ENCODE results near the gene RBM8A.

Gene RBM8A

GRCh38 chr1:145871994-145872924 is 55.0 kb downstream of the RBM8A start:
- Histone ChIP-seq H3K9me3 (no peaks in the 10 kb centered on the region), H3K27ac (no peak overlapping the region)

More at GRCh38 chr1:145871994-145872924, 55.0 kb downstream of the RBM8A start:
- Histone ChIP-seq H3K4me1 (ENCODE audit: control insufficient read depth in 1 of 2, insufficient read depth in 1 of 2, low read depth in 1 of 2, low read length in 1 of 2) (peaks cover 12 to 14% of the 10 kb centered on the region in 2 experiments), H3K4me3 (ENCODE audit: low read depth in 1 of 2, low read length in 1 of 2) (peak overlapping the region; percentile 32 to 52), H3K27me3 (peaks cover 42% of the 10 kb centered on the region), H3K36me3 (no peaks in the 10 kb centered on the region)
- TF ChIP-seq CTCF (IDR thresholded peaks at IDR 0.05): no peak

All from neutrophil (primary cell).